NCI-H748 treated with DMSO at 0.1 percent for 48 hours (cell line): ENCODE measurements around the gene FAIM.
"Not testable (repeated sequence)": the region's sequence is repeated elsewhere in the genome, so short reads cannot be mapped to it uniquely, and the experiment has no call there.

Experiments used
- DNase-seq: peaks from one replicate; lab custom pipeline; 2025; lab: John Stamatoyannopoulos, UW

FAIM gene

DNA sequence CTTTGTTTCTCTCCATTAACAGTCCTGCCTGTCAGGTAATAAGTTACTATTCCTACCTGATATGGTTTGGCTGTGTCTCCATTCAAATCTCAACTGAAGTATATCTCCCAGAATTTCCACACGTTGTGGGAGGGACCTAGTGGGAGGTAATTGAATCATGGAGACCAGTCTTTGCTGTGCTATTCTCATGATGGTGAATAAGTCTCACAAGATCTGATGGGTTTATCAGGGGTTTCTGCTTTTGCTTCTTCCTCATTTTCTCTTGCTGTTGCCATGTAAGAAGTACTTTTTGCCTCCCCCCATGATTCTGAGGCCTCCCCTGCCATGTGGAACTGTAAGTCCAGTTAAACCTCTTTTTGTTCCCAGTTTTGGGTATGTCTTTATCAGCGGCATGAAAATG lies 6.9 kb upstream of the FAIM start:
- not testable (repeated sequence) for DNase-seq

DNA sequence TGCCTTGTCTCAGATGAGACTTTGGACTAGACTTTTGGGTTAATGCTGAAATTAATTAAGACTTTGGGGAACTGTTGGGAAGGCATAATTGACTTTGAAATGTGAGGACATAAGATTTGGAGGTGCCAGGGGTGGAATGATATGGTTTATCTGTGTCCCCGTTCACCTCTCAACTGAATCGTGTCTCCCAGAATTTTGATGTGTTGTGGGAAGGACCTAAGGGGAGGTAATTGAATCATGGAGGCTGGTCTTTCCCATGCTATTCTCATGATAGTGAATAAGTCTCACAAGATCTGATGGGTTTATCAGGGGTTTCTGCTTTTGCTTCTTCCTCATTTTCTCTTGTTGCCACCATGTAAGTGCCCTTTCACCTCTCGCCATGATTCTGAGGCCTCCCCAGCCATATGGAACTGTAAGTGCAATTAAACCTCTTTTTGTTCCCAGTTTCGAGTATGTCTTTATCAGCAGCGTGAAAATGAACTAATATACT lies 4.4 kb upstream of the FAIM start:
- DNase-seq = not testable (repeated sequence)

DNA sequence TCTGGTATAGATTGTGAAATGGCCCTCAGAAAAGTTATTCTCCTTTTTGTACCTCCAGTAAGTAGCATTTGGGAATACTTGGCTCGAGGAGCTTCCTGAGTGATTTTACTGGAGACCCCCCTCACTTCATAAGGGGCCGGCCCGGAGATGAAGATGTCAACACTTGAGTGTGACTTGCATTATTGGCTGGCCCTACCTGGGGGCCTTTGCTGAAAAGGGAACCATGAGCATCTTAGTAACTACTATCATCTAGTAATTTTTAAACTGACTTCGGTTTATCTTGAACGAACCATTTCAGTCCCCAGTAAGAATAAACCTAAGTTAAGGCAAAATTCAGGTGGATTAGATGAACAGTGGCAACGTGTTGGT lies 1.3 kb downstream of the FAIM start:
- no peak for DNase-seq

DNA sequence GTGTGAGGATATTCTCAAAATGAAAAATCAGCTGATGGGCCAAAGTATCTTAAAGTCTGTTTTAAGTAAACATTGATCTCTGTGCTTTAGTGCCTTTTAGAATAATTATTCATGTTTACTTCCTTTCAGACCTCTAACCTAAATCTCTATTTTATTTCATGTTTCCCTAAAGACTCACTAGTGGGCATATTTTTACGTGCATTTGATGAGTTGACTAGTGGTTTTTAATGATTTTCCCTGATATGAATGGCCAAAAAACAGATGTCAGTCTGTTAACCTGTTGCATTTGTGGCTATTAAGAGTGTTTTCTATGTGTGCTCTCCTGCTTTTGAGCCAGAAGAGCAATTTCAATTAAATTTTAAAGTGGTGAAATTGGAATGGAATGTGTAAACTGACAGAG lies 6.9 kb downstream of the FAIM start:
- no peak for DNase-seq

DNA sequence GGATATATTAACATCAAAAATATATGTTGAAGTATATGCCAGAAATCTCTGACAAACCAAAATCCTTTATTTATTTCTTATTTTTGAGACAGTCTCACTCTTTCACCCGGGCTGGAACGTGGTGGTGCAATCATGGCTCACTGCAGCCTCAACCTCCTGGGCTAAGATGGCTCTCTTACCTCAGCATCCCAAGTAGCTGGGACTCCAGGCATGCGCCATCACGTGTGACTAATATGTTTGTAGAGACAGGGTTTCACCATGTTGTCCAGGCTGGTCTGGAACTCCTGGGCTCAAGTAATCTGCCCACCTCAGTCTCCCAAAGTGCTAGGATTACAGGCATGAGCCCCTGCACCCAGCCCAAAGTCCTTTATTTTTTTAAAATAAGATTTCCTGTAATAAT lies 11.9 kb downstream of the FAIM start:
- DNase-seq = no peak

DNA sequence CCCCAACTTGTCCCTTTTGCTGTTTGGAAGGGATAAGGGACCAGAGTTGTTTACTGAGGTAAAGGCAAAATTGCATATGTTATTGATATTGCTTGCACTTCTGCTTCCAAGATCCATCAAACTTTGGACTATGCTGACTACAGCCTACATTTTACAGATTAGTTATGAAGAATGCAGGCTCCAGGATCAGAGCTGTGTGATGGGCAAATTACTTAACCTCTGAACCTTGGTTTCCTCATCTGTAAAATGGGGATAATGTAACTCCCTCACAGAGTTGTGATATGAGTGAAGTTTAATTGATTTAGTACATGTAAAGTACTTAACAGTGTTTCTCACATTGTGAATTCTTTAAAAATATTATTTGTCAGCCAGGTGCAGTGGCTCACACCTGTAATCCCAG lies 15.9 kb downstream of the FAIM start:
- DNase-seq = no peak

DNA sequence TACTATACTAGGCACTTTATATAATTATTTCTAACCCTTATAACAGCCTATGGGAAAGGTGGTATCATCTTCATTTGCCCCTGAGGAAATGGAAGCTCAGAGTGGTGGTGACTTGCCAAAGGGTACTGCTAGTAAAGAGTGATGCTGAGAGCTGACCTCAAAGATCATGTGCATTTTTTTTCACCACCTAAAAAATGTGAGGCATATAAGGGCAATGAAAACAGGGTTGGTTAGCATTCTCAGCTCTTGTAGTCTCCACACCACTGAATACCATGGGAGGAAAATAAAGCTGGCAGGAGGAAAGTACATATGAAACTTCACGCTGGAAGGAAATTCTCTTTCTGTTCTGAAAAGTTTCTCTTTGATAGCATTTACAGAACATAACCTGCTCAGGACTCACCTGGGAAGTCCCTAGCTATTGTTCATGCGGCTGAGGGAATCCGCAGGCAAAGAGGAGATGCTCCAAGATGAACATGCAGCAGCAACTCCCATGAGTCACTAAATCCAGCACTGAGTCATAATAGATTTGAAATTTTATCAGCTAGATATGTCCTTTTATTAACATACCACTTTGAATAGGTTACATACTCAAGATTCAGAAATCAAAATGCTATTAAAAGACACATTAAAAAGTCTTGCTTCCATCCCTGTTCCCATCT lies 17.3 kb downstream of the FAIM start:
- DNase-seq = no peak

DNA sequence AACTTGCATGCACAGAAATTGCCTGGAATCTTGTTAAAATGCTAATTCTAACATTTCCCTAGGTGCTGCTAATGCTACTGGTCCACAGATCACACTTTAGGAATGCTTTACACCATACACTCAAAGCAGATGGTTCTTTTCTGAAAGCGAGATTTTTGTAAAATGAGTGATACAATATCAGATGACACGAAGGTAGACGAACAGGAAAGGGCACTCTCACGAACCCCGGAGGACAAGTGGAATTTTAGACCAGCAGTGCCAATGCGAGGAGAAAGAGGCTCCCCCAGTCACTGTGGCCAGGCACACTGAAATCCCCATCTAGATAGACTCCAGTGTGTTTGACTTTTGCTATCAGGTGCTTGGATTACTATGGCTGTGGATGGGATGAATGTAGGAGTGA lies 21.0 kb downstream of the FAIM start:
- DNase-seq = no peak

DNA sequence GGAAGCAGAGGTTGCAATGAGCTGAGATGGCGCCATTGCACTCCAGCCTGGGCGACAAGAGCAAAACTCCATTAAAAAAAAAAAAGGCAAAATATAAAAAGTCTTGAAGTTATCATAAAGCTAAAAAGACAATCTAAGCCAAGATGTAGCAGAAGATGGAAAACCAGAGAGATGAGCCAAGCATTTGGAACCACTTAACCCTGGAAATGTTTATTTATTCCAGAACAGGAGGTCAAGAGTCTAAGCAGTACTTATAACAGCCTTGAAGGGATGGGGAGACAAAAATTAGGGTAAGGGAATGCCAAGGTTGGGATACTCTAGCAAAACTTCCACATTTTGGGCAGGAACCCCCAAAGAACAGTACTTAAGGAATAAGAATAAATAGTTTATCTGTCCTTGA lies 30.1 kb downstream of the FAIM start:
- DNase-seq = no peak

DNA sequence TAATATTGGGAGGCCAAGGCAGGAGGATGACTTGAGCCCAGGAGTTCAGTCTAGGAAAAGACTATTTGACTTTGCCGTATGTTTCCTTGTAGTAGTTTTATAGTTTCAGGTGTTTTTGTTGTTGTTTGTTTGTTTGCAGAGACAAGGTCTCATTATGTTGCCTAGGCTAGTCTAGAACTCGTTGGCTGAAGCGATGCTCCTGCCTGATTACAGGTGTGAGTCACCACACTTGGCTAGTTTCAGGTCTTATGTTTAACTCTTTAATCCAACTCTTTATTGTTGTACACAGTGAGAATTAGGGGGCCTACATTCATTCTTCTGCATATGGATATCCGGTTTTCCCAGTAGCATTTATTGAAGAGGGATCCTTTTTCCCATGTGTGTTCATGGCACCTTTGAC lies 32.0 kb downstream of the FAIM start:
- DNase-seq = no peak

DNA sequence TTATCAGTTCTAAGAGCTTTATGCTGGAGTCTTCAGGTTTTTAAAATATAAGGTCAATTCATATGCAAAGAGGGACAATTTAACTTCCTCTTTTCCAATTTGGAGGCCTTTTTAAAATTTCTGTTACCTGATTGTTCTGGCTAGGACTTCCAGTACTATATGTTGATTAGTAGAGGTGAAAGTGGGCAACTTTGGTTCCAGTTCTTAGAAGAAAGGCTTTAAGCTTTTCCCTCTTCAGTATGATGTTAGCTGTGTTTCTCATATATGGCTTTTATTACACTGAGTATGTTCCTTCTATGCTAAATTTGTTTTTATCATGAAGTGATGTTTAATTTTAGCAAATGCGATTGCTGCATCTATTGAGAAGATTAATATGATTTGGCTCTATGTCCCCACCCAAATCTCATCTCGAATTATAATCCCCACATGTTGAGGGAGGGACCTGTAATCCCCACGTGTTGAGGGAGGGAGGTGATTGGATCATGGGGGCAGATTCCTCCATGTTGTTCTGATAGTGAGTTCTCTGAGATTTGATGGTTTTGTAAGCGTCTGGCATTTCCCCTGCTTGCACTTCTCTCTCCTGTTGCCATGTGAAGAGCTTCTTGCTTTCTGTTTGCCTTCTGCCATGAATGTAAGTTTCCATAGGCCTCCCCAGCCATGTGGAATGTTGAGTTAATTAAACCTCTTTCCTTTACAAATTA lies 33.8 kb downstream of the FAIM start:
- no peak for DNase-seq

DNA sequence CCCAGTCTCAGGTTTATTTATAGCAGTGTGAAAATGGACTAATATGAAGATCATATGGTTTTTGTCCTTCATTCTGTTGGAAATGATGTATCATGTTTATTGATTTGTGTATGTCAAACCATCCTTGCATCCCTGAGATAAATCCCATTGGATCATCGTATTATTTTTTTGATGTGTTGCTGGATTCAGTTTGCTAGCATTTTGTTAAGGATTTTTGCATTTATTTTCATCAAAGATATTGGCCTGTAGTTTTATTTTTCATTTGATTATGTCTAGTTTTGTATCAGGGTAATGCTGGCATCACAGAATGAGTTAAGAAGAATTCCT lies 34.3 kb downstream of the FAIM start:
- no peak for DNase-seq

DNA sequence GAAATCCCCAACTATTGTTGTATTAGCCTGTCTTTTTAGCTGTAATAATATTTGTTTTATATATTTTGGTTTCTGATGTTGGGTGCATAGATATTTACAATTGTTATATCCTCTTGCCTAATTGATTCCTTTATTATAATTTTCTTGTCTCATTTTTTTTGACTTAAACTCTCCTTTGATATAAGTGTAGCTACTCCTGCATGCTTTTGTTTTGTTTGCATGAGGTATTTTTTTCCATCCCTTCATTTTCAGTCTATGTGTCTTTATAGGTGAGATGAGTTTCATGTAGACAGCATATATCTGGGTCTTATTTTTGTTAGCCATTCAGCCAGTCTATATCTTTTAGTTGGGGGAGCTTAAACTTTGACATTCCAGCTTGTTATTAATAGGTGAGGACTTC lies 37.4 kb downstream of the FAIM start:
- DNase-seq = no peak

DNA sequence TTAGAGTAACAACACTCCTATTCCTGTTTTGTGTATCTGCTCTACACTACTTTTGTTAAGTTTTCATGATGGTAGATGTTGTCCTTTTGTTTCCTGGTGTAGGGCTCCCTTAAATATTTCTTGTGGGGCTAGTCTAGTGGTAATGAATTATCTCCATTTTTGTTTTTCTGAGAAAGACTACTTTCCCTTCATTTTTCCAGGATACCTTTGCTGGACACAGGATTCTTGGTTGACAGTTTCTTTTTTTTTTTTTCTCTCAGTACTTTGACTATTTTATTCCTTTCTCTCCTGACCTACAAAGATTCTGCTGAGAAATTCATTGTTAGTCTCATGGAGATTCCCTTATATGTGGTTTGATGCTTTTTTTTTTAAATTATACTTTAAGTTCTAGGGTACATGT lies 37.9 kb downstream of the FAIM start:
- DNase-seq = no peak

DNA sequence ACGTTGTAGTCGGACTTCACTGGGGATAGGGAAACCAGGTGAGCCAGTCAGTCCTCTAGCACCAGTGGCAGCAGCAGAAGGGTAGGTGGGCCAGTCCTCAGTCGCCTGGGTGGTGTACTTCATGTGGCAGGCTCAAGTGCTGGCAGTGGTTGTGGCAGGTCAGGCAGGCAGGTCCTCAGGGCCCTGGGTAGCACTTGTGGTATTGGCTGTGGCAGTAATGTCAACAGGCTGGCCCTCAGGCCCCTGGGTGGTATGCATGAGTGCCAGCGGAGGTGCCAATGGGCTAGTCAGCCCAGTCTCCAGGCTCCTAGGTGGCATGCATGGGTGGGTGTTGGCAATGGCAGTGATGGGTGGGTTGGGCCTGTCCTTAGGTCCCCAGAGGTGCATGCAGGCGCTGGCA lies 40.6 kb downstream of the FAIM start:
- no peak for DNase-seq

DNA sequence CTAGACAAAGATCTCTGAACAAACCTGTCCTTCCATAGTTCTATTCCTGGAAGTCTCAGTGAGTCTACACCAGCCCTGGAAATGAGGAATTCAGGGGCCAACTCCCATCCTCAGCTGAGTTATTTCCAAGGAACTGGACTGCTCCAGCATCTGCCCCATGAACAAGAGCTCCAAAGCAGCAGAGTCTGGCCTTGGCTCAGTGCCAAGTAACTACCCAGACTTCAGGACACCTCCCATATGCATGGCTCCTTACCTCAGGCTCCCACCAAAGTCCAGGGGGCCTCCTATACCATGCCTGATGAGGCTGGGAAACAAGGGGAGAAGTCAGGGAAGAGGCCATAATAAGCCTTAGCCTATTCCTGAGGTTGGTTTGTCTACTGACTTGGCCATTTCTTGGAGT lies 45.0 kb downstream of the FAIM start:
- DNase-seq = no peak

DNA sequence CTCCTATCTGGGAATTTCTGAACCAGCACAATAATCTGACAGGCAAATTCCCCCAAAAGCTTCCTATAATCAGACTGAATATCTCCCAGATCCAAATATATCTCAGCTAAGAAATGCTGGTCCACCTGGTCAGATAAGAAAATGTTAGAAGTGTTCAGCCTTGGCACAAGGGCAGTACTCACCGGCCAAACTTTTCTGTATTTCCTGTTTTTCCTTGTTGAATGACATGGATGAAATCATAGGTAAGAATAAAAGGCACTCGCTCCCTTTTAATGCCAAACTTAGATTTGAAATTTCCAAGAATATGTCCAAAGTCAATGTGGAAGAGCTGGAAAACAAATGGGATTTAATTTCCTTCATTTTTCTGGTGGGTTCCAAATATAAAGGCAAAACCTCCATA lies 48.9 kb downstream of the FAIM start:
- no peak for DNase-seq

DNA sequence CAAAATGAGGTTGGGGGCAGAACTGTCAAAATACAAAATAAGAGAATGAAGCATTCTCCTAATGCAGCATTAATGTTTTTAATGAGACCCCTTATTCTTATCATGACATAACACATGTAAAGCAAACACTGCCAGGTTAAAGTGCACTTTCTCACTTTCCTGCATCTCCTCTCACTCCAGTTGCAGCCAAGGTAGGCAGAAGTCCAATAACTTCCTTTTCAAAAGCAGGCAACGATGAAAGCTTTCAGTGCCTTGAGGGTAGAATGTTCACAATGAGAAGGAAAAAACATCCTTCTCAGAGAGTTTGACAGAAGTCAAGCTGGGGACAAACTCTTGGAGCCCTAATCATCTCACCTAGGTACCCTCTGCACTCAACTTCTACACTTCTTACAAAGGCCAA lies 59.5 kb downstream of the FAIM start:
- no peak for DNase-seq

DNA sequence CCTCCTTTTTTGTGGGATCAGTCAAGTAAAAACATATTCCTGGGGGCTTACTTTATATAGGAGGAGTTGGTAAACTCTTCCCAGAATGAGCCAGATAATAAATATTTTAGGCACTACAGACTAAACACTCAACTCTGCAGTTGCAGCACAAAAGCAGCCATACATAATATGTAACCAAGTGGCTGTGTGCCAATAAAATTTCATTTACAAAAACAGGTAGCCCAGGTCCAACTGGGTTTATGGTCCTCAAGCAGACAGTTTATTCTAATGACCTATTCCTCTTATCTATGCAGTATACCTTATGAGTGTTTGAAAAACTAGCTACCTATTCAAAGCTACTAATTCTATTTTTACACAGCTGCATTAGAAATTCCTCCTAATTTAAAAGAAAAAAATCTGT lies 61.8 kb downstream of the FAIM start:
- no peak for DNase-seq

DNA sequence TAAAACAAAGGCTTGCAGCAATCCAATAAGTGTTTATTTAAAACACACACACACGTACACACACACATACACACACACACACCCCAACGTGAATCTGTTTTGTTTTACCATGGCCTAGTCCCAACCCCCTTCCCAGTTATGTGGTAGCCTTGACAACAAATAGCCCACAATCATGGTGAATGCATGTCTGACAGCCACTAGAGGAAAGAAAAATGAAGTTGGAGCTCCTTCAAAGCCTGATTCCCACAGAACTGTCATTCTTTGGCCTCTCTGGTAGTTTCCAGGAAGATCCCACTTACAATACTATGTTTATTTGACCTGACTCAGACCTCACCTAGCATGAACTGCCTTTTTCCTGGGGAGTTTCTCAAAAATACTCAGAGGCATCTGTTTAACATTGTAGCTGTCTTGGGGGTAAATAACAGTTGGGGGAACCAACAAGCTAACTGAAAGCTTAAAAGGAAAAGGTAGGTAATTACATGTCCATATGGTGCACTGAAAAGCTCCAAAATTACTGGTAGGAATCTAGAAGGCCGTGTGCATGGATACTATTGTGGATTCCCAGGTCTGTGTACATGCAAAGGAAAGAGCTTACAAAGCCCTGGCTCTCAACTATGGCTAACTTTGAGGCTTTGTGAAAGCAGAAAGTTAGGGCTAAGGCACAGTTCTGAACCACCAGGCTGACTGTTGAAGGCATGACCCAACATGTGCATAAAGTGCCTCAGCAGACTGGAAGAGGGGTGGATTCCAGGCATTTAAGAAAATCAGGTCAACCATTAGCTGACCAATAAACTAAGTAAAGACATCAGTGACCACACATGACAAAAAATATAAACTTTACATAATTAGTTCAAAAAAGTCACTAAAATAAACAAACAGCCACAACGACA lies 65.3 kb downstream of the FAIM start:
- no peak for DNase-seq

DNA sequence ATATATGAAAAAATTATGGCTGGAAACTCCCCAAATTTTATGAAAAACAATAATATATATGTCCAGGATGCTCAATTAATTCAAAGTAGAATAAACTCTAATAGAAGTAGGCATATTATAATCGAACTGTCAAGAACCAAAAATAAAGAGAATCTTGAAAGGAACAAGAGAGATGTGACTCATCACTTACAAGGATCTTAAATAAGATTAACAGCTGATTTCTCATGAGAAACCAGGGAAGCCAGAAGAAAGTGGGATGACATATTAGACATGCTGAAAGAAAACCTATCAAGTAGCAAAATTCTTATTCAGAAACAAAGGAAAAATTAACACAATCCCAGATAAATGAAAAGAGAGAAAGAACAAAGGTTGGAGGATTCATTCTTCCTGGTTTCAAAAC lies 66.8 kb downstream of the FAIM start:
- no peak for DNase-seq

DNA sequence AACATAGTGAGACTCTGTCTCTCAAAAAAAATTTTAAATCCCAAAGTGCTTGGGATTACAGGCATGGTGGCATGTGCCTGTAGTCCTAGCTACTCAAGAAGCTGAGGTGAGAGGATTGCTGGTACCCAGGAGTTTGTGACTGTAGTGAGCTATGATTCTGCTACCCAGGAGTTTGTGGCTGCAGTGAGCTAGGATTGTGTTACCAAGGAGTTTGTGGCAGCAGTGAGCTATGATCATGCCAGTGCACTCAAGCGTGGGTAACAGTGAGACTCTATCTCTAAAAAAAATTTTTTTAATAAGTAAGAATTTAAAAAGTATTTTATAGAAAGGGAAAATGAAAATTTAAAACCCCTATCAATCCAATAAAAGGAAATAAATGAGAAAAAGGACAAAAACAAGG lies 69.5 kb downstream of the FAIM start:
- DNase-seq = no peak

DNA sequence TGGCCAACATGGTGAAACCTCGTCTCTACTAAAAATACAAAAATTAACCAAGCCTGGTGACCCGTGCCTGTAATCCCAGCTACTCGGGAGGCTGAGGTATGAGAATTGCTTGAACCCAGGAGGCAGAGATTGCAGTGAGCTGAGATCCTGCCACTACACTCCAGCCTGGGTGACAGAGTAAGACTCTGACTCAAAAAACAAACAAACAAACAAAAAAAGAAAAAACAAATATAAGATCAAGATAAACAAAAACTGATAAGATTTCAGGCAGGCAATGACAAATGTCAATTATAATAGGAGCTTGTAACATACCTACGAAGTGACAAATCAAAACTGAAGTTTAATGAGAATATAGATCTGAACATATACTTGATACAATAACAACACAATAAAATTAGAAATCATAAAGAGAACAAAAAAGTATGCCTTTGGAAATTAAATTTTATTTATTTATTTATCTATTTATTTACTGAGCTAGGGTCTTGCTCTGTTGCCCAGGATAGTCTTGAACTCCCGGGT lies 70.4 kb downstream of the FAIM start:
- no peak for DNase-seq
